ENCODE data around the gene SKAP2.

DNA sequence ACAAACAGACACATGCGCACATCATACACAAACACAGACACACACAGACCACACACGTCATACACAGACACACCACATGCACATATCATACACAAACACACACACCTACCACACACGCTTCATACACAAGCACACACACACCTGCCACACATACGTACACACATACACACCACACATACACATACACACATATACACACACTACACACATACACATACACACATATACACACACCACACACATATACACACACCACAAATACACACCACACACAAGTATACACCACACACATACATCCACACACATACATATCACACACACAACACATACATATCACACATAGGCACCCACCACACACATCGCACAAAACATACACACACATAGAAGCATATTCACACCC lies 224.7 kb downstream of the SKAP2 start:
- TF ChIP-seq POLR2A (IDR thresholded peaks at IDR 0.05) = no peak
- TF ChIP-seq, protein P1, sequence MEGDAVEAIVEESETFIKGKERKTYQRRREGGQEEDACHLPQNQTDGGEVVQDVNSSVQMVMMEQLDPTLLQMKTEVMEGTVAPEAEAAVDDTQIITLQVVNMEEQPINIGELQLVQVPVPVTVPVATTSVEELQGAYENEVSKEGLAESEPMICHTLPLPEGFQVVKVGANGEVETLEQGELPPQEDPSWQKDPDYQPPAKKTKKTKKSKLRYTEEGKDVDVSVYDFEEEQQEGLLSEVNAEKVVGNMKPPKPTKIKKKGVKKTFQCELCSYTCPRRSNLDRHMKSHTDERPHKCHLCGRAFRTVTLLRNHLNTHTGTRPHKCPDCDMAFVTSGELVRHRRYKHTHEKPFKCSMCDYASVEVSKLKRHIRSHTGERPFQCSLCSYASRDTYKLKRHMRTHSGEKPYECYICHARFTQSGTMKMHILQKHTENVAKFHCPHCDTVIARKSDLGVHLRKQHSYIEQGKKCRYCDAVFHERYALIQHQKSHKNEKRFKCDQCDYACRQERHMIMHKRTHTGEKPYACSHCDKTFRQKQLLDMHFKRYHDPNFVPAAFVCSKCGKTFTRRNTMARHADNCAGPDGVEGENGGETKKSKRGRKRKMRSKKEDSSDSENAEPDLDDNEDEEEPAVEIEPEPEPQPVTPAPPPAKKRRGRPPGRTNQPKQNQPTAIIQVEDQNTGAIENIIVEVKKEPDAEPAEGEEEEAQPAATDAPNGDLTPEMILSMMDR (IDR thresholded peaks at IDR 0.05) = no peak
